ENCODE measurements around the gene CCDC187.

CCDC187 gene

DNA sequence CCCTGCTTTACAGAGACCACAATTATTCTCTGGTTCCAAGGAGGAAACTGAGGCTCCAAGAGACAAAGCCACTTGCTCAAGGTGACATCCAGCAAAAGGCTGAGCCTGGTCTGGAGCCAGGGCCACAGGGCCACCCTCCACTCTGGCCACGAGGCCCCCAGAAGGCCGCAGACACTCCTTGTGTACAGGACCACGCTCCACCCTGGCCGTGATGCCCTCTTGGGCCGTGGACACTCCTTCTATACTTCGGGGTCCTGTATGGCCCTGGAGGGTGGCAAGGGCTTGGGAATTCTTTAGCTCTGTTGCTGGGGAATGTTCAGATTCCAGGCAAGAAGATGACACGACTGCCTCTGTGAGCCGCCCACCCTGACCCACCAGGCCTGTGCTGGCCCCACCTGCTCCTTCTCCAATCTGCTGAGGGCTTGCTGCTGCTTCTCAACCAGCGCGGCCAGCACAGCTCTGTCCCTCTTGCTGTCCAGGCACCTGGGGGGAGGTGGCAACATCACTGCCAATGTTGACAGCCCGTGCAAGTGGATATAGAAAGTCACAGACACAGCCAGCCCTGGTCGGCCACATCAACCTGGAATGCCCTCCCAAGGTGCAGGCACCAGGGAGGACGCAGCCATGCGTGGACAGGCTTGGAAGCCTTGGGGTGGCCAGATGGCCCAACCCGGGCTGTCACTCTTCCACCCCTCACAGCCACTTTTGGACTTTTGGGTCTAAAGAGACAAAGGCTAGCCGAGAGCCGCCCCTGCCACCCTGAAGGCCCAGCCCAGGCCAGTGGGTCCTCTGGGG is 38.1 kb downstream of the CCDC187 start:
- TF ChIP-seq CTCF (IDR thresholded peaks at IDR 0.05; ENCODE audit: low read depth, low read length, missing control alignments), result no peak
- DNase-seq (ENCODE audit: extremely low read depth, low read depth), result no peak
- H3K4me3 ChIP-seq (replicated peaks; ENCODE audit: low read depth, low read length), result no peak overlapping the region

- DNase-seq (ENCODE audit: extremely low read depth, low read depth), result no peak
These were observed 39.2 kb downstream of the CCDC187 start for GRCh38 chr9:136264441-136265405.

DNA sequence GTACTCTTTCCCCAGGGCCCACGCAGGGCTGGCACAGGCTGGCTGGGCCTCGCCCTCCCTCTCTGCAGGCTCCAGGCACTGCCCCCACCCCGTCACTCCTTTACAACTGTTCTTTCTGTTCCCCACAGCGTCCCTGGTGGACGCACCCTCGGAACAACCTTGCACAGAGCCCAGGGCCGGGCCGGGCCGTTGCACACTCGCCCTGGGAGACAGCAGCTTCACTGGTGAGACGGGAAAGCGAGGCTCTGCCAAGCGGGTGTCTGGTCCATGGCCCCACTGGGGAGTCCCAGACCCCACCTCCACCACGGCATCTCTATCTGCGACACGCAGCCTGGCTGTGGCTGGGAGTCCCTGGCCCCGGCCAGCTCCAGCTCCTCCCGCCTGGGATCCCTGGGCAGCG is 39.9 kb downstream of the CCDC187 start:
- H3K4me3 ChIP-seq (replicated peaks; ENCODE audit: low read depth, low read length), result no peak overlapping the region
- DNase-seq (ENCODE audit: extremely low read depth, low read depth), result no peak
- no peak for TF ChIP-seq CTCF (IDR thresholded peaks at IDR 0.05; ENCODE audit: low read depth, low read length, missing control alignments)

More at GRCh38 chr9:136264441-136265405, 39.2 kb downstream of the CCDC187 start:
- H3K4me3 ChIP-seq (replicated peaks; ENCODE audit: low read depth, low read length), result no peak overlapping the region
- no peak for TF ChIP-seq CTCF (IDR thresholded peaks at IDR 0.05; ENCODE audit: low read depth, low read length, missing control alignments)

DNA sequence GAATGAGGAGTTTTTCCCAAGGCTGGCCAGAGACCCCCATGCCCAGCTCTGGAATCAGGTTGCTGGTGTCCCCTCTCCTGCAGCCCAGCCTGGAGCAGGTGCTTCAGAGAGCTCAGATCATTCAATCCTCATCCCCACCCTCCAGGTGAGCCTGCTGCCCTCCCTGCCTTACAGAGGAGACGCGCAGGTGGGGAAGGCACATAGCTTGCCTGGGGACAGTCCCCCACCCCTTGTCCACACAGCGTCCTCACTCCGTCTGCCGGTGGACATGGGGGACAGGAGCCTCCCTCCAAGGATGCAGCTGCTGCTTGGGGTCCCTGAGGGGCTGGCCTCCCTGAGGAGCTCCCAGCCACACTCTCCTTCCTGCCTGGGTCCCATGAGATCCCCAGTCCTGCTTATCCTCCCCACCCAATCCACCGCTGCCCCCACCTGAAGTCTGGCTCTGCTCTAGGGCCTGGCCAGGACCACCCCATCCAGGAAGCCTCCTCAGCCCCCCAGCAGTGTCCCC is 41.2 kb downstream of the CCDC187 start:
- no peak for TF ChIP-seq CTCF (IDR thresholded peaks at IDR 0.05; ENCODE audit: low read depth, low read length, missing control alignments)
- DNase-seq (ENCODE audit: extremely low read depth, low read depth), result no peak

GRCh38 chr9:136261686-136262430 is 42.0 kb downstream of the CCDC187 start:
- no peak for DNase-seq (ENCODE audit: extremely low read depth, low read depth)
- no peak for TF ChIP-seq CTCF (IDR thresholded peaks at IDR 0.05; ENCODE audit: low read depth, low read length, missing control alignments)
- no peak overlapping the region for H3K4me3 ChIP-seq (replicated peaks; ENCODE audit: low read depth, low read length)

More for the DNA sequence above, 41.2 kb downstream of the CCDC187 start:
- no peak overlapping the region for H3K4me3 ChIP-seq (replicated peaks; ENCODE audit: low read depth, low read length)

- no peak for DNase-seq (ENCODE audit: extremely low read depth, low read depth)
- no peak overlapping the region for H3K4me3 ChIP-seq (replicated peaks; ENCODE audit: low read depth, low read length)
- TF ChIP-seq CTCF (IDR thresholded peaks at IDR 0.05; ENCODE audit: low read depth, low read length, missing control alignments), result no peak
These were observed 42.9 kb downstream of the CCDC187 start for GRCh38 chr9:136260936-136261472.

Measured in HFF-Myc (cell line).